ENCODE results near the gene PANX3. TPM values are rescaled to one million over a fixed set of nuclear protein-coding genes. Genes with fewer than 3 reads are reported as not detected.

Gene PANX3
- total RNA-seq, 2 donors from 2014 or later = not detected

DNA sequence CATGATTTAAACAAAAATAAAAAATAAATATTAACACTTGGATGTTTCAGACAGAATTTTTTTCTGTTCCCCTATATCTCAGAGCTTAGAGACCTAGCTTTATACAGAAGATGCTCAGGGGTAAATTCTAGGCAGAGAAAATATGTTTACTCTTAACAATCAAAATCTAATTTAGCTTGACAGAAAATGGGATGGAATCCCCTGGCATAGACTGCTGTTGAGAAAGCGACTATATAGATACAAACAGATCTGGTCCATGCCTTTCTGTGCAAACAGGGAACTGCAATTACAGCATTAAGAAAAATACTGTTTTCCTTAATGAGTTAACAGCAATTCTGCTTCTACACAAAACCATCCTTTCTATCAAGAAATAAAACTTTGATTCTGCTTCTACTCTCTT lies 47.8 kb downstream of the PANX3 start:
- H3K4me1 ChIP-seq = no peaks in the 10 kb centered on the region
- no peak overlapping the region for H3K4me3 ChIP-seq
- no peak overlapping the region for H3K9ac ChIP-seq (ENCODE audit: low read depth in 2 of 2, low read length in 2 of 2)
- no peak overlapping the region for H3K27ac ChIP-seq
- H3K27me3 ChIP-seq = no peaks in the 10 kb centered on the region
- DNase-seq = no peak
- no peaks in the 10 kb centered on the region for H3K36me3 ChIP-seq
- no peaks in the 10 kb centered on the region for H3K9me3 ChIP-seq
- intact Hi-C loops (cut with DNase I) = no loop called here
- TF ChIP-seq, protein P1, sequence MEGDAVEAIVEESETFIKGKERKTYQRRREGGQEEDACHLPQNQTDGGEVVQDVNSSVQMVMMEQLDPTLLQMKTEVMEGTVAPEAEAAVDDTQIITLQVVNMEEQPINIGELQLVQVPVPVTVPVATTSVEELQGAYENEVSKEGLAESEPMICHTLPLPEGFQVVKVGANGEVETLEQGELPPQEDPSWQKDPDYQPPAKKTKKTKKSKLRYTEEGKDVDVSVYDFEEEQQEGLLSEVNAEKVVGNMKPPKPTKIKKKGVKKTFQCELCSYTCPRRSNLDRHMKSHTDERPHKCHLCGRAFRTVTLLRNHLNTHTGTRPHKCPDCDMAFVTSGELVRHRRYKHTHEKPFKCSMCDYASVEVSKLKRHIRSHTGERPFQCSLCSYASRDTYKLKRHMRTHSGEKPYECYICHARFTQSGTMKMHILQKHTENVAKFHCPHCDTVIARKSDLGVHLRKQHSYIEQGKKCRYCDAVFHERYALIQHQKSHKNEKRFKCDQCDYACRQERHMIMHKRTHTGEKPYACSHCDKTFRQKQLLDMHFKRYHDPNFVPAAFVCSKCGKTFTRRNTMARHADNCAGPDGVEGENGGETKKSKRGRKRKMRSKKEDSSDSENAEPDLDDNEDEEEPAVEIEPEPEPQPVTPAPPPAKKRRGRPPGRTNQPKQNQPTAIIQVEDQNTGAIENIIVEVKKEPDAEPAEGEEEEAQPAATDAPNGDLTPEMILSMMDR (IDR thresholded peaks at IDR 0.05) = no peak

DNA sequence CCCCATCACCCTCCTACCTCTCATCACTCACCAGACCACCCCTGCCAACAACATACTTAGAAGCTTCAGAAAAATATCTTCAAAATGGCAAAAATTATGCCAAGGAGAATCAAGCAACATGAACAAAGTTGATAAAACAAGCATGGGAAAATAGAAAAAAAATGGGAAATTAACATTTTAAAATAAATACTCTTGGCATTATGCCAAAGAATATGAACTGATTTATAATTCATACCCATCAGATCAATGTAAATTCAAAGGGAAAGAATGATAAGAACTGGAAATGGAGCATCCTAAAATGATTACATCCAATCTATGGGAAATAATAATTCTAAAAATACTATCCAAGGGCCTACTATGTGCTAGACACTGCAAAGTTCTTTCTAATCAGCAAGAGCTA lies 50.3 kb downstream of the PANX3 start:
- H3K9ac ChIP-seq (ENCODE audit: low read depth in 2 of 2, low read length in 2 of 2) = no peak overlapping the region
- H3K27ac ChIP-seq = no peak overlapping the region
- DNase-seq = no peak
- H3K27me3 ChIP-seq = no peaks in the 10 kb centered on the region
- no peaks in the 10 kb centered on the region for H3K4me1 ChIP-seq
- no peaks in the 10 kb centered on the region for H3K9me3 ChIP-seq
- no peaks in the 10 kb centered on the region for H3K36me3 ChIP-seq
- intact Hi-C loops (cut with DNase I) = no loop called here
- no peak overlapping the region for H3K4me3 ChIP-seq
- TF ChIP-seq, protein P1 (IDR thresholded peaks at IDR 0.05) = no peak

DNA sequence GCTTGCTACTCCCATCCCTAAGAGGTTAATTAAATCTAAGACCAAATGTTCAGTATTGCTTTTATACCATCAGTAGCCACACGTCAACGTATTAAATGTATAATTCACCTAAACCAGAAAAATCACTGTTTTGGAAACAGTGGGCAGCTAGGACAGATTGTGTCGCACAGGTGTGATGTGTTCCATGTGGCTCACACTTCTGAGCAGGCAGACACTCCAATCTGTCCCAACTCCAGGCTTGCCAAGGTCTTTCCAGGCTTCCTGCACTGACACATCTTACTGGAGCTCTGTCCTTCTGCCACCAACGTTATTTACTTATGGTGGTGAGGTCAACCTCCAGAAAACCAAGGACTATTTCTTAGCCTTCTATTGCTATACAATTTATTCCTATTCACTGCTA lies 50.9 kb downstream of the PANX3 start:
- no peak overlapping the region for H3K9ac ChIP-seq (ENCODE audit: low read depth in 2 of 2, low read length in 2 of 2)
- no peaks in the 10 kb centered on the region for H3K27me3 ChIP-seq
- H3K9me3 ChIP-seq = no peaks in the 10 kb centered on the region
- H3K27ac ChIP-seq = no peak overlapping the region
- H3K4me1 ChIP-seq = no peaks in the 10 kb centered on the region
- TF ChIP-seq, protein P1 (IDR thresholded peaks at IDR 0.05) = no peak
- intact Hi-C loops (cut with DNase I) = no loop called here
- H3K4me3 ChIP-seq = no peak overlapping the region
- H3K36me3 ChIP-seq = no peaks in the 10 kb centered on the region
- DNase-seq = no peak

DNA sequence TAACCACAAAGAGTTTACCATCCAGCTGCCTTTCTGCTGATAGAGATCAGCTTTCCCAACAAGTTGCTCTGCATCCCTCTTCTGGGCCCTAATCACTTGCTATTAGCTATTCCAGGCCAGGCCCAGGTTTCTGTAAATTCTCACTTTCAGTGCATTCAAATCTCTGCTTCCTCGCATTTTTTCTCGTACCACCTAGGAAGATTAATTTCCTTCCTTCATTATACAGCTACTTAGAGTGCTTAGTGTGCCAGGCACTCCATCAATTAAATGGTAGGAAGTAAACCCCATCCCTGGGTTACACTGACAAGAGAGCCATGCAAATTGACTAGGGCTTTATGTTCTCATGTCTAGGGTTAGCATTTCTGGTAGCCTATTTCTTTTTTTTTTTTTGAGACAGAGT lies 52.6 kb downstream of the PANX3 start:
- intact Hi-C loops (cut with DNase I) = no loop called here
- no peak for DNase-seq
- Histone ChIP-seq H3K4me3 (no peak overlapping the region), H3K4me1 (no peaks in the 10 kb centered on the region), H3K9ac (ENCODE audit: low read depth in 2 of 2, low read length in 2 of 2) (no peak overlapping the region), H3K27me3 (no peaks in the 10 kb centered on the region), H3K36me3 (no peaks in the 10 kb centered on the region), H3K9me3 (no peaks in the 10 kb centered on the region), H3K27ac (no peak overlapping the region)
- TF ChIP-seq, protein P1 (IDR thresholded peaks at IDR 0.05) = no peak

DNA sequence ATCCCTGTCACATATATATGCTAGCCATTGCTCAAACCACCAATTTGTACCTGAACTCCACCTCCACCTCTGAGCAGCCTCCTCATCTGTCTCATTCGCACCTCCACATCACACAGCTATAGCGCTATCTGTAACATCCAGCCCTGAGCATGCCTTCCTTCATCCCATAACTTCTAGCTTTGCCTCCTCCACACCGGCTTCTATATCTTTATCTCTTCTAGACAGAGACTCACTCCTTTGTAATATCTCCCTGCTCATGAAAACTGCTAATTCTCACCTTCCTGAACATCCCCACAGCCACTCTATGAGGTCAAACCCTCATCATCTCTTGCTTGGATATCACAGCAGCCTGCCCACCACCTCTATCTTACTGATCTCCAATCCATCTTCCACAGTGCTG lies 56.4 kb downstream of the PANX3 start:
- H3K27ac ChIP-seq = no peak overlapping the region
- no peaks in the 10 kb centered on the region for H3K27me3 ChIP-seq
- no peaks in the 10 kb centered on the region for H3K9me3 ChIP-seq
- TF ChIP-seq, protein P1 (IDR thresholded peaks at IDR 0.05) = no peak
- no peak for DNase-seq
- no peaks in the 10 kb centered on the region for H3K4me1 ChIP-seq
- no peak overlapping the region for H3K9ac ChIP-seq (ENCODE audit: low read depth in 2 of 2, low read length in 2 of 2)
- H3K4me3 ChIP-seq = no peak overlapping the region
- intact Hi-C loops (cut with DNase I) = loop anchor here (5.0 kb wide), 1 partner anchor 125 kb away; no protein-coding TSS in a partner anchor
- H3K36me3 ChIP-seq = no peaks in the 10 kb centered on the region

Measured in colonic mucosa (tissue), 4 donors.